ENCODE results near the gene KLHL35. TPM values are rescaled to one million over a fixed set of nuclear protein-coding genes. Genes with fewer than 3 reads are reported as not detected.

The KLHL35 gene
- total and polyA plus RNA-seq, 2 of the 4 experiments (the other 2 are of a cell fraction): 1.6 to 3.3 TPM

DNA sequence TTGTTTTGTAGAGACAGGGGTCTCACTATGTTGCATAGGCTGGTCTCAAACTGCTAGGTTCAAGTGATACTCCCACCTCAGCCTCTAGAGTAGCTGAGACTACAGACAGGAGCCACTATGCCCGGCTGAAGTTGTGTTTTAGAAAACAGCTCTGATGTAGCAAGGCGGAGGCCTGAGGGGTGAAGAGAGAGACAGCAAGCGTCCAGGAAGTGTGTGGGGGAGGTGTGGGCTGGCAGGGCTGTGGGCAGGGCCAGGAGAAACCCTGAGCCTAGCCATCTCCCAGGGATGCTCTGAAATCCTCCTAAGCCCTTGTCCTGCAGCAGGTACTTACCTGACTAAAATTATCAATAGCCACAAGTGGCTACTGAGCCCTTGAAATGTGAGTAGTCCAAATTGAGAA lies 49.8 kb downstream of the KLHL35 start:
- no peak overlapping the region for H4K5ac ChIP-seq (ENCODE audit: low read depth, low read length)
- no peak overlapping the region for H3K4me2 ChIP-seq (ENCODE audit: low read depth, low read length)
- H4K8ac ChIP-seq (ENCODE audit: low read depth in 2 of 2, low read length in 2 of 2): no peak overlapping the region
- no peak overlapping the region; the same call in 1 of the 2 replicates for H2AK5ac ChIP-seq (ENCODE audit: low read depth, low read length)
- in situ Hi-C loops (cut with MboI; ENCODE audit: low sequenced_read_pairs) (loop anchor here (5.0 kb wide), 2 partner anchors 56 to 106 kb away; no protein-coding TSS in a partner anchor), intact Hi-C loops (cut with micrococcal nuclease) (no loop called here), dilution Hi-C loops (cut with HindIII; ENCODE audit: low sequenced_read_pairs, unreplicated experiment) (no loop called here)
- H3K4ac ChIP-seq (ENCODE audit: low read depth, low read length): no peak overlapping the region
- WGBS, 2 experiments (ENCODE audit: extremely low coverage in 2 of 2, insufficient read length in 1 of 2): 80% methylated on average over 1 of the region's 3 CpGs; no CpG with 5 or more reads in 1 of the 2 experiments
- H3K79me1 ChIP-seq (ENCODE audit: low read depth in 1 of 2, low read length in 2 of 2): no peaks in the 10 kb centered on the region
- no peaks in the 10 kb centered on the region for H3K9me3 ChIP-seq (ENCODE audit: control insufficient read depth, insufficient read depth, low read length)
- H4K20me1 ChIP-seq (ENCODE audit: insufficient read depth, low read length): peaks cover 5% of the 10 kb centered on the region; the same call in 1 of the 2 replicates
- H3K27ac ChIP-seq (ENCODE audit: insufficient read depth, low read length): no peak overlapping the region
- POLR2A ChIA-PET (ENCODE audit: unreplicated experiment): no interaction called here
- H3K9ac ChIP-seq (ENCODE audit: low read depth, low read length): no peak overlapping the region
- no peaks in the 10 kb centered on the region for H3K27me3 ChIP-seq (ENCODE audit: control insufficient read depth, insufficient read depth, low read length)
- H4K91ac ChIP-seq (ENCODE audit: insufficient read depth, low read depth, low read length): no peak overlapping the region
- no peak overlapping the region for H3K56ac ChIP-seq (ENCODE audit: extremely low read depth, insufficient read depth, low read length)
- BruUV-seq (replicated peaks): no TSS peak
- DNase-seq: no peak
- H3K9me1 ChIP-seq (ENCODE audit: insufficient read depth, low read length): no peaks in the 10 kb centered on the region
- H3K4me3 ChIP-seq (ENCODE audit: insufficient read depth, low read depth, low read length): no peak overlapping the region
- H3K23ac ChIP-seq (ENCODE audit: low read depth, low read length): no peak overlapping the region
- H2BK5ac ChIP-seq (ENCODE audit: low read depth, low read length, poor library complexity, severe bottlenecking): no peak overlapping the region
- H2AK9ac ChIP-seq (replicated peaks; ENCODE audit: low read depth, low read length, poor library complexity): no peak overlapping the region
- peak overlapping the region; percentile 76 for H2AFZ ChIP-seq (replicated peaks; ENCODE audit: low read length, poor library complexity)
- no peak overlapping the region for H2BK20ac ChIP-seq (ENCODE audit: low read depth, low read length)
- H3K4me1 ChIP-seq (ENCODE audit: control insufficient read depth, insufficient read depth, low read length): no peaks in the 10 kb centered on the region; the same call in 1 of the 2 replicates
- H2BK15ac ChIP-seq (ENCODE audit: low read depth, low read length): no peak overlapping the region
- no peak overlapping the region for H3K18ac ChIP-seq (ENCODE audit: low read depth, low read length)
- no peak for ATAC-seq (ENCODE audit: low read depth)
- TF ChIP-seq CEBPB (IDR thresholded peaks at IDR 0.05; ENCODE audit: low read depth, low read length): no peak
- TF ChIP-seq, protein P1, sequence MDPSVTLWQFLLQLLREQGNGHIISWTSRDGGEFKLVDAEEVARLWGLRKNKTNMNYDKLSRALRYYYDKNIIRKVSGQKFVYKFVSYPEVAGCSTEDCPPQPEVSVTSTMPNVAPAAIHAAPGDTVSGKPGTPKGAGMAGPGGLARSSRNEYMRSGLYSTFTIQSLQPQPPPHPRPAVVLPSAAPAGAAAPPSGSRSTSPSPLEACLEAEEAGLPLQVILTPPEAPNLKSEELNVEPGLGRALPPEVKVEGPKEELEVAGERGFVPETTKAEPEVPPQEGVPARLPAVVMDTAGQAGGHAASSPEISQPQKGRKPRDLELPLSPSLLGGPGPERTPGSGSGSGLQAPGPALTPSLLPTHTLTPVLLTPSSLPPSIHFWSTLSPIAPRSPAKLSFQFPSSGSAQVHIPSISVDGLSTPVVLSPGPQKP (IDR thresholded peaks at IDR 0.05; ENCODE audit: borderline replicate concordance, low read depth, low read length): no peak
- TF ChIP-seq BHLHE40 (IDR thresholded peaks at IDR 0.05; ENCODE audit: low read depth, low read length): no peak
- no peak for TF ChIP-seq CHD1 (IDR thresholded peaks at IDR 0.05; ENCODE audit: low read depth, low read length)
- no peak for TF ChIP-seq FOS (IDR thresholded peaks at IDR 0.05; ENCODE audit: low read depth, low read length)
- no peak for TF ChIP-seq MXI1 (IDR thresholded peaks at IDR 0.05; ENCODE audit: borderline replicate concordance, low read depth, low read length)
- TF ChIP-seq, protein P2, sequence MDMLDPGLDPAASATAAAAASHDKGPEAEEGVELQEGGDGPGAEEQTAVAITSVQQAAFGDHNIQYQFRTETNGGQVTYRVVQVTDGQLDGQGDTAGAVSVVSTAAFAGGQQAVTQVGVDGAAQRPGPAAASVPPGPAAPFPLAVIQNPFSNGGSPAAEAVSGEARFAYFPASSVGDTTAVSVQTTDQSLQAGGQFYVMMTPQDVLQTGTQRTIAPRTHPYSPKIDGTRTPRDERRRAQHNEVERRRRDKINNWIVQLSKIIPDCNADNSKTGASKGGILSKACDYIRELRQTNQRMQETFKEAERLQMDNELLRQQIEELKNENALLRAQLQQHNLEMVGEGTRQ (IDR thresholded peaks at IDR 0.05; ENCODE audit: low read depth, low read length): no peak
- TF ChIP-seq SMC3 (IDR thresholded peaks at IDR 0.05; ENCODE audit: low read depth, low read length): no peak
- no peak for TF ChIP-seq NFE2L2 (IDR thresholded peaks at IDR 0.05; ENCODE audit: low read depth, low read length)
- TF ChIP-seq POLR2A (IDR thresholded peaks at IDR 0.05; ENCODE audit: low read depth, low read length): no peak
- TF ChIP-seq MAZ (IDR thresholded peaks at IDR 0.05; ENCODE audit: borderline replicate concordance, low read depth, low read length): no peak
- no peak for TF ChIP-seq RCOR1 (IDR thresholded peaks at IDR 0.05; ENCODE audit: insufficient replicate concordance, low read length)
- TF ChIP-seq RFX5 (IDR thresholded peaks at IDR 0.05; ENCODE audit: low read depth, low read length): no peak
- no peak for TF ChIP-seq RAD21 (IDR thresholded peaks at IDR 0.05; ENCODE audit: low read length)
- TF ChIP-seq MAFK (IDR thresholded peaks at IDR 0.05; ENCODE audit: low read depth, low read length): no peak
- TF ChIP-seq, protein P3, sequence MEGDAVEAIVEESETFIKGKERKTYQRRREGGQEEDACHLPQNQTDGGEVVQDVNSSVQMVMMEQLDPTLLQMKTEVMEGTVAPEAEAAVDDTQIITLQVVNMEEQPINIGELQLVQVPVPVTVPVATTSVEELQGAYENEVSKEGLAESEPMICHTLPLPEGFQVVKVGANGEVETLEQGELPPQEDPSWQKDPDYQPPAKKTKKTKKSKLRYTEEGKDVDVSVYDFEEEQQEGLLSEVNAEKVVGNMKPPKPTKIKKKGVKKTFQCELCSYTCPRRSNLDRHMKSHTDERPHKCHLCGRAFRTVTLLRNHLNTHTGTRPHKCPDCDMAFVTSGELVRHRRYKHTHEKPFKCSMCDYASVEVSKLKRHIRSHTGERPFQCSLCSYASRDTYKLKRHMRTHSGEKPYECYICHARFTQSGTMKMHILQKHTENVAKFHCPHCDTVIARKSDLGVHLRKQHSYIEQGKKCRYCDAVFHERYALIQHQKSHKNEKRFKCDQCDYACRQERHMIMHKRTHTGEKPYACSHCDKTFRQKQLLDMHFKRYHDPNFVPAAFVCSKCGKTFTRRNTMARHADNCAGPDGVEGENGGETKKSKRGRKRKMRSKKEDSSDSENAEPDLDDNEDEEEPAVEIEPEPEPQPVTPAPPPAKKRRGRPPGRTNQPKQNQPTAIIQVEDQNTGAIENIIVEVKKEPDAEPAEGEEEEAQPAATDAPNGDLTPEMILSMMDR (conservative IDR thresholded peaks at IDR 0.05; ENCODE audit: low read depth, low read length): no peak
- no peak overlapping the region for H2BK120ac ChIP-seq (ENCODE audit: low read depth, low read length)
- CTCF ChIA-PET: no interaction called here
- H3K14ac ChIP-seq (replicated peaks; ENCODE audit: low read depth, low read length): no peak overlapping the region
- no peaks in the 10 kb centered on the region for H3K36me3 ChIP-seq (ENCODE audit: control insufficient read depth, insufficient read depth, low read length)

Data from IMR-90 (cell line).